Erythroblast (primary cell): Measurements from ENCODE around the gene MELK.

ENCODE experiments used
- DNase-seq, 2 experiments: peaks; one replicate each; lab custom pipeline; 2025; lab: John Stamatoyannopoulos, UW
- GATA1 ChIP-seq: IDR thresholded peaks from 2 replicates; pipeline ENCODE4 v1.6.1; 2011; ENCODE audit warnings: low read depth, mild to moderate bottlenecking, control low read depth, low read length, moderate library complexity
- POLR2A ChIP-seq: IDR thresholded peaks from 2 replicates; pipeline ENCODE4 v1.6.1; 2011; ENCODE audit warnings: mild to moderate bottlenecking, low read length

The MELK gene

DNA sequence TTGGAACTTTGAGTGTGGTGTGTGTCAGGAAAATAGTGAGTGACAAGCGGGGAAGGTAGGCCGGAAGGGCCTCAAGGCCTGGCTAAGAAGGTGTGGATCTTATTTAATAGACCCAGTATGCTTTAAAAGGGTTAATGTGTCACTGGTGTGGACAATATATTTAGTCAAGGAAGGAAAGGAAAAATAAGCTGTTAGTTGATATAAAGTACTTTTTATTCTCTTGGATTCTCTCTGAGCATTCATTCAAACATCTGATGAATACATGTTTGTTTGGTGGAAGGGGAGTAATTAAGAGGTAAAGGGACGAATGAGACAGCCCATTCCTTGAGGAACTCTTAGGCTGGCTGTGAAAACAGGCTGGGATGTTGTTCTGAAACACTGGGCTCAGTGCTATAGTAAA is 98.9 kb downstream of the MELK start:
- TF ChIP-seq GATA1: no peak
- TF ChIP-seq POLR2A: no peak
- no peak for DNase-seq

- no peak for TF ChIP-seq POLR2A
- TF ChIP-seq GATA1: no peak
- no peak for DNase-seq
Measured at GRCh38 chr9:36676091-36676490, 103.4 kb downstream of the MELK start.

DNA sequence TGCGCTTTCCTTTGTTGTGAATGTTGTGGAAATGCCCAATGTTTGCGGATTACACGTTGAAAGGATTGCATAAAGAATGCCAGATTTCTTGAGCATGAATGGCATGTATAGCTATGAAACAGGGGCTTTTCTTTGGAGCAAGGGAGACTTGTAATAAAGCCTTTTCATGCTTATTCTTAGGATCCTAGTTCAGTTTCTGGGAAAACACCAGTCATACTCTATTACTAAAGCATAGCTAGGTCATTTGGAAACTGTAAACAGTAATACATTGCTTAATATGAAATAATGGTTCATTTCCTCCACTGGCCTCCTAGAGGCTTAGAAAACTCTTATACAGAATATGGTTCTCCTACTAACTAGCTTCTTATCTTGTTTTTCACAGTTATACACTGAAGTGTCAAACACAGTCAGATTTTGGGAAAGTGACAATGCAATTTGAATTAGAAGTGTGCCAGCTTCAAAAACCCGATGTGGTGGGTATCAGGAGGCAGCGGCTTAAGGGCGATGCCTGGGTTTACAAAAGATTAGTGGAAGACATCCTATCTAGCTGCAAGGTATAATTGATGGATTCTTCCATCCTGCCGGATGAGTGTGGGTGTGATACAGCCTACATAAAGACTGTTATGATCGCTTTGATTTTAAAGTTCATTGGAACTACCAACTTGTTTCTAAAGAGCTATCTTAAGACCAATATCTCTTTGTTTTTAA is 104.2 kb downstream of the MELK start:
- no peak for DNase-seq
- TF ChIP-seq POLR2A: no peak
- no peak for TF ChIP-seq GATA1

DNA sequence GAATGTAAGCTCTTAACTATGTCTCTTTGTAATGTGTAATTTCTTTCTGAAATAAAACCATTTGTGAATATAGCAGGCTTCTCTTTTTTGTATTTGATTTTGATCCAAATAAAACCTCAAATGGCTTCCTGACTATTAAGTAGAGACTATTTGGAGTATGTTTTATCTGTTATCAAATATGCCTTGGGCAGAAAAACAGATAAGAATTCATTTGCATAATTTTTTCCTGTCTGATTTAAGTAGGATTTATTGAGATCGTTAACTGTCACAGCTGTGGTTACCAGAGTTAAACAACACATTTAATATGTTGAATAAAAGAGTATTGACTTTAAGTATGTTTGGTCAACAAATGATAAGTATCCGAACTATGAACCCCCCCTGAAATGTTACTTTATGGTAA is 104.9 kb downstream of the MELK start:
- TF ChIP-seq POLR2A (no peak), GATA1 (no peak)
- DNase-seq: no peak

DNA sequence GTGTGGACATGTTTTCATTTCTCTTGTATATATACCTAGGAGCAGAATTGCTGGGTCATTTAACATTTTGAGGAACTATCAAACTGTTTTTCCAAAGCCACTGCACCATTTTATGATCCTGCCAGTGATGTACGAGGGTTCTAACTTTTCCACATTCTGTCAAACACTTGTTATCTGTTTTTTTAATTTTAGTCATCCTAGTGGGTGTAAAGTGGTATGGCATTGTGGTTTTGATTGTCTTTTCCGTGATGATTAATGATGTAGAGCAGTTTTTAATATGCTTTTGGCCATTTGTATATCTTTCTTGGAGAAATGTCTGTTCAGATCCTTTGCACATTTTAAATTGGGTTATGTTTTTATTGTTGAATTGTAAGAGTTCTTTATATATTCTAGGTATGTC is 107.0 kb downstream of the MELK start:
- TF ChIP-seq GATA1: no peak
- no peak for TF ChIP-seq POLR2A
- no peak for DNase-seq

DNA sequence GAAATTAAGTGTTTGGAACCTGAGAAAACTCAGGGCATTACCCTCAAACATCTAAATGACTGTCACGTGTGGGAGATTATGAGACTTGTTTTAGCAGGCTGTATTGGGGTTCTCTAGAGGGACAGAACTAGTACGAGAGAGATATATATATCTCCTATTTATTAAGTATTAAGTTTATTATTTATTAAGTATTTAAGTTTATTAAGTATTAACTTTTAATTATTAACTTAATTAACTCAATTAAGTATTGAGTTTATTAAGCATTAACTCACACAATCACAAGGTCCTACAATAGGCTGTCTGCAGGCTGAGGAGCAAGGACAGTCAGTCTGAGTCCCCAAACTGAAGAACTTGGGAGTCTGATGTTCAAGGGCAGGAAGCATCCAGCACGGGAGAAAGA is 113.8 kb downstream of the MELK start:
- TF ChIP-seq POLR2A: no peak
- no peak for TF ChIP-seq GATA1
- no peak for DNase-seq

DNA sequence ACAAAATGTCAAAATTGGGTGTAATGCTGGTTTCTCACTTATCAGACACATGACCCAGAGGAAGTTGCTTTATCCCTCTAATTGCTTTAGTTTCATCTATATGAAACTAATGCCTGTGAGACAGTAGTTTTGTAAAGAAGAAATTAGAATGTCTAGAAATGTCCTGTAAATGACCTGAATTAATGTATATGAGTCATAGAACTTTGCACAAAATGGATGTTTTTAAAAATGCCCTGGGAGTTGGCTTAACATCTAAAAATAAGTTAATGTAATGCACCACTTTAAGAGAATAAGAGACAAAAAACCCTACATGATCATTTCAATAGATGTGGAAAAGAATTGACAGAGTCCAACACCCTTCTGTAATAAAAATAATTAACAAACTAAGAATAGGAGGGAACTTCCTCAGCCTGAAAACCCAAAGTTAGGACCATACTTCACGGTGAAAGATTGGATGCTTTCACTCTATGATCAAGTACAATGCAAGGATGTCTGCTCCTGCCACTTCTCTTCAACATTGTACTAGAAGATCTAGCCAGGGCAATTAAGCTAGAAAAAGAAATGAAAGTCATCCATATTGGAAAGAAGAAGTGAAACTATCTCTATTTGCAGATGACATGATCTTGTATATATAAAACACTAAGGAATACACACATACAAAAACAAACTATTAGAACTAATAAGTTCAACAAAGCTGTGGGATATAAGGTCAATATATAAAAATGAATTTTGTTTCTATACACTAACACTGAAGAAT is 117.9 kb downstream of the MELK start:
- DNase-seq: no peak
- no peak for TF ChIP-seq GATA1
- TF ChIP-seq POLR2A: no peak

DNA sequence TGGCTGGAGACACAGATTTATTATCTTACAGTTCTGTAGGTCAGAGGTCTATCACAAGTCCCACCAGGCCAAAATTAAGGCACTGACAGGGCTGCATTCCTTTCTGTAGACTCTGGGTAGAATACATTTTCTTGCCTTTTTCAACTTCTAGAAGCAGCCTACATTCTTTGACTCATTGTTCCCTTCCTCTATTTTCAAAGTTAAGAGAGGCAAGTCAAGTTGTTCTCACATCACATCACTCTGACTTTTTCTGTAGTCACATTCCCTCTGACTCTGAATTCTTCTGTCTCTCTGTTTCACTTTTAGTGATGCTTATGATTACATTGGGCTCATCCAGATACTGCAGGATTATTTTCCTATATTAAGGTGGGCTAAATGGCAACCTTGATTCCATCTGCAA is 119.0 kb downstream of the MELK start:
- TF ChIP-seq POLR2A (no peak), GATA1 (no peak)
- DNase-seq: no peak

DNA sequence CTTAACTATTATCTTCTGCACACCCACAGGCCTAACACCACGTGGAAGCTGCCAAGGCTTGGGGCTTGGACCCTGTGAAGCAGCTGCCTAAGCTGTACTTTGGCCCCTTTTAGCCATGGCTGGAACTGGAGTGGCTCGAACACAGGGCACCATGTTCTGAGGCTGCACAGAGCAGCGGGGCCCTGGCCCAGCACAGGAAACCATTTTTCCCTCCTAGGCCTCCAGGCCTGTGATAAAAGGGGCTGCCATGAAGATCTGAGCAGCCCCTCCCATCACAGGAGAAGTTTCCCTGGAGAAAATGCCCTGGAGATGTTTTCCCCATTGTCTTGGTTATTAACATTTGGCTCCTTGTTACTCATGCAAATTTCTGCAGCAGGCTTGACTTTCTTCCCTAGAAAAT is 126.3 kb downstream of the MELK start:
- DNase-seq: no peak
- no peak for TF ChIP-seq POLR2A
- TF ChIP-seq GATA1: no peak

DNA sequence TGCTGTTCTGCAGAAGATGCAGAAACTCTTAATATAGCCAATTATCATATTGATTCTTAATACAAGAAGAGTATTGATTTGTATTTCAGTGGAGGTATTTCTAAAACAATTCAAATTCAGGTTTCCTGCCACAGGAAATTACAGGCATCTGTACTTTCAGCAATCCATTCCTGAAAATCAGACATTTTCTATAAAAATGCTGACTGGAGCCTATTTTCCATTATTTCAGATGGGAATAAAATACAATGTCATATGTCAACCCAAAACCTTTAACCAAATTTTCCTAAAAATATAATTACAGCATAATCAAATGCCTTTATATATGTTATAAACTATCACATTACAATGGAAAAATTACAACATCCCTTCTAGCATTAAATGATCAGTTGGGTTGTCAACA is 131.5 kb downstream of the MELK start:
- TF ChIP-seq POLR2A (no peak), GATA1 (no peak)
- DNase-seq: no peak

- TF ChIP-seq GATA1: no peak
- no peak for TF ChIP-seq POLR2A
- DNase-seq: no peak
Measured at GRCh38 chr9:36713515-36714490, 141.1 kb downstream of the MELK start.

DNA sequence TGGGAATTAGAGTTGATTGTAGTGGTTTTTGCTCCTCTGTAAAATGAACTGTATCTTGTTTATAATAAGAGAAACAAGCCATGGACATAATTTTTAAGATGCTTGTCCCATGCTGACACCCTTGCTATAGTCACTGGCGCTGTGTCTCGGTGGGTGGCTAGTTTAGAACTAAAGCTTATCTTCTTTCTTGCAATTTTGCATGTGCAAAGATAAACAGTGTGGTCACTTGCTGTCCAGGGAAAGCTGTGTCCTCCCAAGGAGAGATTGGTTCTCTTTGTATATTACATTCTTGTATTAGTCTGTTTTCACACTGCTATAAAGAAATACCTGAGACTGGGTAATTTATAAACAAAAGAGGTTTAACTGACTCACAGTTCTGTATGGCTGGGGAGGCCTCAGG is 143.8 kb downstream of the MELK start:
- DNase-seq: no peak
- TF ChIP-seq GATA1 (no peak), POLR2A (no peak)

DNA sequence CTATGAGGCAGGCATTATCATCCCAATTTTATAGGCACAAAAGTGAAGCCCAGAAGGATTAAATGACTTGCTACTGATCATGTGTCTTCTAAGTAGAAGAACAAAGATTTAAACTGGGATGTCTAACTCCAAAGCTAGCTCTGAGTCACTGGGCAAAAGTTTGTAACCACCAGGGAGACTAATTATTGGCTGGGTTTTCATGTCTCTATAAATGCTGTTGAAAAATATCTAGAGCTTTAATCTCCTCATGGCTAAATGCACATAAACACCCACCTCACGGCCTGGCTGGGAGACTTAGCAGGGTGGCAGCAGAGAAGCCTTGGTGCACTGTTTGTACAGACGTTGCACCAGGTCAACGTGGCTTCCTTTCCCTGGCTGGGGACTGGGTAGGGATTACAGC is 144.6 kb downstream of the MELK start:
- TF ChIP-seq GATA1: no peak
- no peak for TF ChIP-seq POLR2A

More for the DNA sequence above, 144.6 kb downstream of the MELK start:
- DNase-seq: no peak
